Ishikawa (cell line): Measurements from ENCODE around the gene ADTRP.

Experiments
- CEBPB ChIP-seq: IDR thresholded peaks from 2 replicates; pipeline ENCODE4 v1.6.1; 2012
- CREB1 ChIP-seq: IDR thresholded peaks from 2 replicates; pipeline ENCODE4 v1.6.1; 2012; ENCODE audit warnings: low read depth
- EGR1 ChIP-seq: IDR thresholded peaks from 2 replicates; pipeline ENCODE4 v1.6.1; 2012
- EP300 ChIP-seq: IDR thresholded peaks from 2 replicates; pipeline ENCODE4 v1.6.1; 2012; ENCODE audit warnings: borderline replicate concordance
- FOXM1 ChIP-seq: IDR thresholded peaks from 2 replicates; pipeline ENCODE4 v1.6.1; 2012; ENCODE audit warnings: low read depth, borderline replicate concordance
- MAX ChIP-seq: IDR thresholded peaks from 2 replicates; pipeline ENCODE4 v1.6.1; 2012
- NFIC ChIP-seq: IDR thresholded peaks from 2 replicates; pipeline ENCODE4 v1.6.1; 2012
- RAD21 ChIP-seq: IDR thresholded peaks from 2 replicates; pipeline ENCODE4 v1.6.1; 2012; ENCODE audit warnings: low read depth
- REST ChIP-seq: IDR thresholded peaks from 2 replicates; pipeline ENCODE4 v1.6.1; 2012; ENCODE audit warnings: low read depth, mild to moderate bottlenecking
- TAF1 ChIP-seq: IDR thresholded peaks from 2 replicates; pipeline ENCODE4 v1.6.1; 2012; ENCODE audit warnings: low read depth, mild to moderate bottlenecking
- TCF12 ChIP-seq: IDR thresholded peaks from 2 replicates; pipeline ENCODE4 v1.6.1; 2012; ENCODE audit warnings: low read depth
- TEAD4 ChIP-seq: IDR thresholded peaks from 2 replicates; pipeline ENCODE4 v1.6.1; 2012
- USF1 ChIP-seq: IDR thresholded peaks from 2 replicates; pipeline ENCODE4 v1.6.1; 2012
- YY1 ChIP-seq: IDR thresholded peaks from 2 replicates; pipeline ENCODE4 v1.6.1; 2012; ENCODE audit warnings: low read depth
- ZBTB7A ChIP-seq: IDR thresholded peaks from 2 replicates; pipeline ENCODE4 v1.6.1; 2012; ENCODE audit warnings: low read depth

The ADTRP gene

GRCh38 chr6:11731423-11731822, 47.2 kb downstream of the ADTRP start:
- TF ChIP-seq RAD21 (no peak), EGR1 (no peak), USF1 (no peak), NFIC (no peak), TAF1 (no peak), MAX (no peak), TEAD4 (no peak), CEBPB (no peak), ZBTB7A (no peak), EP300 (no peak), FOXM1 (no peak), REST (no peak), CREB1 (no peak), YY1 (no peak), TCF12 (no peak)

GRCh38 chr6:11730641-11731040, 48.0 kb downstream of the ADTRP start:
- TF ChIP-seq TAF1: no peak
- no peak for TF ChIP-seq TEAD4
- TF ChIP-seq REST: no peak
- TF ChIP-seq NFIC: no peak
- TF ChIP-seq YY1: no peak
- TF ChIP-seq CREB1: no peak
- TF ChIP-seq FOXM1: no peak
- no peak for TF ChIP-seq USF1
- no peak for TF ChIP-seq RAD21
- no peak for TF ChIP-seq EGR1
- no peak for TF ChIP-seq MAX
- TF ChIP-seq EP300: no peak
- TF ChIP-seq TCF12: no peak

- TF ChIP-seq CREB1 (no peak), YY1 (no peak), EGR1 (no peak), TAF1 (no peak), CEBPB (no peak), REST (no peak), RAD21 (no peak), EP300 (no peak), TCF12 (no peak), USF1 (no peak), ZBTB7A (no peak), MAX (no peak), TEAD4 (no peak), NFIC (no peak)
These were observed 49.5 kb downstream of the ADTRP start for GRCh38 chr6:11729076-11729475.
